HG03139 (cell line): ENCODE measurements around the gene PADI6.

Experiments
- ATAC-seq: cut with Tn5 transposase; IDR thresholded peaks from one replicate; pipeline ENCODE4 v1.9.1; 2021; ENCODE audit not compliant: unreplicated experiment

Gene PADI6

GRCh38 chr1:17434016-17434415, 62.0 kb downstream of the PADI6 start:
- ATAC-seq: no peak

GRCh38 chr1:17434601-17435000, 62.6 kb downstream of the PADI6 start:
- no peak for ATAC-seq

DNA sequence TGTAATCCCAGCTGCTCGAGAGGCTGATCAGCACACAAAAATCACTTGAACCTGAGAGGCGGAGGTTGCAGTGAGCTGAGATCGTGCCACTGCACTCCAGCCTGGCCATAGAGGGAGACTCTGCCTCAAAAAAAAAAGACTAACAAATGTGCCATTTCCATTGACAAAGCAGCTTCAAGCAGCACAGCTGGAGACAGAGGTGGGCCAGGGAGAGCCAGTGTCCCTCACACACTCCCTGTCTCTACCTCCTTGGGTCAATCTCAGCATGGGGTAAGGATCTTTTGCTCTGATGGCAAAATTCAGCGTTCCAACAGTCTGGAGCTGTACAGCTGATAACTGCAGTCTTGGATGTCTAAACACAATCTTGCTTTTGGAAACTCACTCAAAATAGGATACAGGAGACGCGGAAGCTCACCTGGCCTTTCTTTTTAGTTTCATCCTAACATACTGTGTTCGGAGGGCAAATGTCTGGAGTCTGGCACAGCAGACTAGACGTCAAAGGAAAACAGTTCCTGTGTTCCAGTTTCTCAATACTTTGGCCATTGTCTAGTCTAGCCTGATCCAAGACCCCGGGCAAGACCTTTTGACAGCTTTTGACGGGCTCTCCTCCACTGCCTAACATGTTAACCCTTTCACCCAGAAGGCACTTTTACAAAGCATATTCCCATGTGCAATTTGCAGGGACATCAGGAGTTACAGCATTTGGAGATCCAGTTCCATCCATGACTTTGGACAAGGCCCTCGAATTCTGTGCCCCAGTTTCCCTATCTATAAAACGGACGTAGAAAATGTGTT, 64.6 kb downstream of the PADI6 start:
- no peak for ATAC-seq

- ATAC-seq: no peak
Measured at GRCh38 chr1:17437260-17437579, 65.2 kb downstream of the PADI6 start.

GRCh38 chr1:17437580-17438317, 65.8 kb downstream of the PADI6 start:
- peak; percentile 29 for ATAC-seq

- ATAC-seq: peak; percentile 45
Measured at GRCh38 chr1:17438318-17439249, 66.6 kb downstream of the PADI6 start.

DNA sequence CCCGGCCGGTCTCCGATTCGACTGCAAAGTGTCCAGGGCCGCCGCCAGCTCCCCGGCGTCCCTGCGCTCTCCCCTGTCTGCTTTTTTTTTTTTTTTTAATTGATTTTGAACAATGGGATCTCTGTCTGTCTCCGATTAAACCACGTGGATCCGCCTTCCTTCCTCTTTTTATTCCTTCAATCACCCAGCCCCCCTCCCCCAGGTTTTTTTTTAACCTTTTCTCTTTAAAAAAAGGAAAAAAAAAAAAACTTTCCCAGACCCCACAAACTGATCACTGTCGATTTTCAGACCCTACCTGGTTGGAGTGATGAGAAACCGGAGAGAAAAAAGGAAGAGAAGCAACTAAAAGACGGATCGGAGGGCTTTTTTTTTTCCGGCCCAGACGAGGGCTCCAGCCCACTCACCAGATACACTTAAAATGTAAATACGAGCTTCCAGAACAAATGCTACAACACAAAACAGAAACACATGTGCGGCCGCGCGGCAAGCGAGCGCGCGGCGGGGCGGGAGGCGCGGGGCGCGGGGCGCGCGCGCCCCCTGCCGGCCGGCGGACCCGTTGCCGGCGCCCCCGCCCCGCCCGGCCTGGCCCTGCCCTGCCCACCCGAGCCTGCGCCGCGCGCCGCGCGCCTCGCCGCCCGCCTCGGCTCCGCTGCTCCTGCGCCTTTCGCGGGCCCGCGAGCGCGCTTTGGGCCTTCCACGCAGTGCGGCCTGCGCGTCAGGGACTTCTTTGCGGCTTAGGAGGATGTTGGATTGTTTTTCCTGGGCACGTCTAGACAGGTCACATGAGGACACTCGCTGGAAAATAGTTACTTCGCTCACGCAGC, 67.5 kb downstream of the PADI6 start, which contains the start of gene RCC2:
Gene RCC2, minus strand, starts transcription at position 428 of the 824 bp plus-strand sequence. CDS start 1,163 bp downstream, outside the sequence.
- ATAC-seq: no peak

DNA sequence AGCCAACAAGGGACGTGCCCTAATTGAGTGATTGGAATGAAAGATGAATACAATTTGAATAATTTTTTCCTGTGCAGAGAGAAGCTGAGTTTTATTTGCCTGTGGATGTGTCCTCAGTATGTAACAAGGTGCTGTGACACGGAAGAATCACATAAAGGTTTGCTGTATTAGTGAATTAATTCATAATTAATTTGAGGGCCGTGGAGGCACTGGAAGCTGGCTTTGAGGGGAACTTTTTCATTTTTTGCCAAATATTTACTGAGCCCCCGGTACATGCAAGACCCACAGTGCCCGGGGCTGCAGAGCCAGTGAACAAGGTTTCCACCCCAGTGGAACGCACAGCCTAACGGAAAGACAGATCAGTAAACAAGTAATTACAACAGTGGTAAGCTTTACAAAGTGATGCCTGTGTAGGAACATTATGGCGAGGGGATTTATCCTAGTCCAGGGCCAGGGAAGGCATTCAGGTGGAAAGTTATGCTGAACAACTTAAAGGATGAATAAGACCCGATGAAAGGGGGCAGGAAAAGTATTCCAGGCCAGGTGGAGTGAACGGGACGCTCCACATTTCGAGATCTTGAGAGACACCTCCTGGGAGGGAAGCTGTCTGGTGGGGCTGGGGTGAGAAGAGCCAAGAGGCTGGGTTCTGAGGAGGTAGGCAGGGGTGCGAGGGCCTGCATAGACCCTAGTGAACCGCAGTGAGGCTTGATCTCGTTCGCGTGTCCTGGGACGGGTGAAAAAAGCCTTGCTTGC, 68.3 kb downstream of the PADI6 start:
- no peak for ATAC-seq

- no peak for ATAC-seq
Measured at GRCh38 chr1:17440827-17441168, 68.8 kb downstream of the PADI6 start.

- ATAC-seq: no peak
Measured at GRCh38 chr1:17441265-17441992, 69.4 kb downstream of the PADI6 start.

DNA sequence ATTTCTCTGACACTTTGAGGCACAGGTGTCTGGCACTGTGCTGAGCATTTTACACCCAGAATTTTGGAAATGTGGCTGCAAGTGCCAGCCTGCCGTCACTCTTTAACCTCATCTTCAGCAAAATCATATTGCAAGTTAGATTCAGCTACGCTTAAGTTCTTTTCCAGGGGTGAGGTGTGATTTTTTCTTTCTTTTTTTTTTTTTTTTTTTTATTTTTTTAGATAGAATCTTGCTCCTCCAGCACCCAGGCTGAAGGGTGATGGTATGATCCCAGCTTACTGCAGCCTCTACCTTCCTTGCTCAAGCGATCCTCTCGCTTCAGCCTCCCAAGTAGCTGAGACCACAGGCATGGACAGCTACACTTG, 70.0 kb downstream of the PADI6 start:
- ATAC-seq: no peak

- no peak for ATAC-seq
Measured at GRCh38 chr1:17442841-17443240, 70.8 kb downstream of the PADI6 start.

DNA sequence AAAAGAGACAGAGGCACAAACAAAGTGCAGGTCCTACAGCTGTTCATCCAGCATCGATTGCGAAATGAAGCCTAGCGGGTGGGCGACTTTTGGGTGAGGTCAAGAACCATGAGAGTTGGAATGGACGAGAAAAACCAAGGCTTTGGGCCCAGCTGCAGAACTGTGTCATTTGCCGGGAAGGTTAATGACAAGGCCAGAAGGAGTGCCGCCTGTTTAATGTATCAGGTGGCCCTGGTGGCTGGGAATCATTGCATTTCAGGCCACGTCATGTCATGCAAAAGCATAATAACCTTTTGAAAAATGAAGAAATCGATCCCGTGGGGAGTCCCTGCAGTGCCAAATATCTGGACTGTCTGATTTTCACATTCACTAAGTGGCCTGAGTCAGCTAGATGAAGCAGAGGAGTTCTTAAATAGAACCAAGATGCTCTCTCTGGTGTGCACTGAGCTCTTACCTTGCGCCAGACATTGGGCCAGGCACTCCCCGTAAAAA, 75.6 kb downstream of the PADI6 start:
- no peak for ATAC-seq
